Small intestine (tissue), 7 donors: ENCODE measurements around the gene RAD51C. TPM values are rescaled to one million over a fixed set of nuclear protein-coding genes. Genes with fewer than 3 reads are reported as not detected.
"Not testable (repeated sequence)": the region's sequence is repeated elsewhere in the genome, so short reads cannot be mapped to it uniquely, and the experiment has no call there.

Experiments
- DNase-seq, 2 donors: peaks; one replicate each; pipeline versions ENCODE4 v3.0.0 to v3.0.0-alpha.2; 2013
- FAIRE-seq: peaks from 2 replicates; lab custom pipeline; 2012; peaks lifted over from hg19 to GRCh38; lab: Jason Lieb, UNC
- H3K27ac ChIP-seq, 3 donors: one replicate each; pipeline ENCODE4 v1.5.1; 2013; ENCODE audit warnings: low read length in 2 of 3, mild to moderate bottlenecking in 2 of 3, control low read depth in 1 of 3, inconsistent platforms in 1 of 3, low read depth in 1 of 3, moderate library complexity in 1 of 3
- H3K27me3 ChIP-seq, 3 donors: one replicate each; pipeline ENCODE4 v1.6.1; 2013; ENCODE audit warnings: low read length in 3 of 3, inconsistent platforms in 1 of 3; ENCODE audit not compliant: control insufficient read depth in 3 of 3, insufficient read depth in 3 of 3
- H3K36me3 ChIP-seq, 3 donors: one replicate each; pipeline ENCODE4 v1.6.1; 2013; ENCODE audit warnings: low read length in 3 of 3, inconsistent platforms in 1 of 3, low read depth in 1 of 3, mild to moderate bottlenecking in 1 of 3, moderate library complexity in 1 of 3; ENCODE audit not compliant: control insufficient read depth in 3 of 3, insufficient read depth in 2 of 3
- H3K4me1 ChIP-seq, 3 donors: one replicate each; pipeline ENCODE4 v1.6.1; 2013; ENCODE audit warnings: low read length in 2 of 3, inconsistent platforms in 1 of 3, low read depth in 1 of 3, mild to moderate bottlenecking in 1 of 3, moderate library complexity in 1 of 3; ENCODE audit not compliant: control insufficient read depth in 3 of 3, insufficient read depth in 2 of 3
- H3K4me3 ChIP-seq, 3 donors: one replicate each; pipeline ENCODE4 v1.5.1; 2013; ENCODE audit warnings: low read length in 3 of 3, control low read depth in 1 of 3, inconsistent platforms in 1 of 3, low read depth in 1 of 3, mild to moderate bottlenecking in 1 of 3, moderate library complexity in 1 of 3
- H3K9me3 ChIP-seq, 2 donors: one replicate each; pipeline ENCODE4 v1.6.1; 2013; ENCODE audit warnings: low read depth in 1 of 2, low read length in 1 of 2; ENCODE audit not compliant: control insufficient read depth in 2 of 2, insufficient read depth in 1 of 2
- WGBS, 3 donors: extraction: QIAGEN DNeasy Blood & Tissue Kit; methylation state at CpG; one replicate each; pipeline ENCODE4 v1.1.7; 2013; 5-methylcytosine and 5-hydroxymethylcytosine counted together
- polyA plus RNA-seq, 4 donors: library from polyadenylated mRNA; stranded (reverse) in 3 of 4; unstranded in 1 of 4; fragments of 200-250 nt in 3 of 4; fragments of 120-200 nt in 1 of 4; gene quantifications; one replicate each; pipeline versions ENCODE4 v1.2.1 to v1.2.3, GENCODE V29; 2013
- donor health status: healthy with polysubstance abuse.
- donor health status: control.
- donor health status: control.
- donor health status: Bipolar disorder and iron deficiency.
- donor health status: healthy.

RAD51C gene
- polyA plus RNA-seq, 4 donors, result 6.9 to 19.1 (median 13.5) TPM

DNA sequence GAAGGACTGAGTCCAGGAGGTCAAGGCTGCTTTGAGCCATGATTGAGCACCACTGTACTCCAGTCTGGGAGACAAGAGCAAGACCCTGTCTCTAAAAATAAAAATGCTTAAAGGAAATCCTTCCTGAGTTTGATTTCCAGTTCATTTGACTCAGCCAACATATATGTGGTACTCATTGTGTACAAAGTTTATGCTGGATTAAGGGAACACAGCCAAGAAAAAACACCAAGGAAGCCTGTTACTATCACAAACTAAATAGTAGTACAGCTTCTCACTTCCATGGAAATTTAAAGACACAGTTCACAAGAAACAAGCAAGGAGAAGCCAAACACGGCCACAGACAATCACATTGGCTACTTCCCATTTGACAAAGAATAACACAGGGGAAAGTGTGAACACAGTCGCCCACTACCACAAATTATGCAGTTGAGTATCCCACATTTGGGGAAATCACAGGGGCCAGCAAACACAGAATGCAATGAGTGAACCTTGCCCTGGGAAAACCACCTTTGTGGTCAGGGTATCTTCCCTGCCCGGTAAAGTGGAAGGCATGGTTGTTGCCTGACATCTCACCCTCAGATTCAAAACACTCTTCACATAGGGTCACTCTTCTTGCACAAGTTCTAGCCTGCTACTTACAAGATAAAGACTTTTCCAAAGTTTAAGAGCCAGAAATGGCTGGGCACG, 15.1 kb upstream of the RAD51C start:
- no peak for DNase-seq
- Histone ChIP-seq H3K27me3 (peaks cover 0 to 2% (median 0%) of the 10 kb centered on the region in 3 donors), H3K4me3 (no peak overlapping the region), H3K9me3 (no peaks in the 10 kb centered on the region), H3K4me1 (no peaks in the 10 kb centered on the region), H3K27ac (no peak overlapping the region), H3K36me3 (no peaks in the 10 kb centered on the region)
- FAIRE-seq, result no peak
- WGBS, 3 donors, result 66 to 72% (median 68%) methylated on average over 4 of the region's 4 CpGs

DNA sequence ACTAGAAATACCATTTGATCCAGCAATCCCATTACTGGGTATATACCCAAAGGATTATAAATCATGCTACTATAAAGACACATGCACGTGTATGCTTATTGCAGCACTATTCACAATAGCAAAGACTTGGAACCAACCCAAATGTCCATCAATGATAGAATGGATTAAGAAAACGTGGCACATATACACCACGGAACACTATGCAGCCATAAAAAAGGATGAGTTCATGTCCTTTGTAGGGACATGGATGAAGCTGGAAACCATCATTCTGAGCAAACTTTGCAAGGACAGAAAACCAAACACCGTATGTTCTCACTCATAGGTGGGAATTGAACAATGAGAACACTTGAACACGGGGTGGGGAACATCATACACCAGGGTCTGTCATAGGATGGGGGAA, 14.1 kb upstream of the RAD51C start:
- not testable (repeated sequence) for H3K27me3 ChIP-seq, FAIRE-seq, DNase-seq, H3K4me3 ChIP-seq, H3K36me3 ChIP-seq, H3K4me1 ChIP-seq, H3K27ac ChIP-seq, H3K9me3 ChIP-seq
- WGBS, 3 donors, result 79 to 90% (median 90%) methylated on average over 5 of the region's 5 CpGs

DNA sequence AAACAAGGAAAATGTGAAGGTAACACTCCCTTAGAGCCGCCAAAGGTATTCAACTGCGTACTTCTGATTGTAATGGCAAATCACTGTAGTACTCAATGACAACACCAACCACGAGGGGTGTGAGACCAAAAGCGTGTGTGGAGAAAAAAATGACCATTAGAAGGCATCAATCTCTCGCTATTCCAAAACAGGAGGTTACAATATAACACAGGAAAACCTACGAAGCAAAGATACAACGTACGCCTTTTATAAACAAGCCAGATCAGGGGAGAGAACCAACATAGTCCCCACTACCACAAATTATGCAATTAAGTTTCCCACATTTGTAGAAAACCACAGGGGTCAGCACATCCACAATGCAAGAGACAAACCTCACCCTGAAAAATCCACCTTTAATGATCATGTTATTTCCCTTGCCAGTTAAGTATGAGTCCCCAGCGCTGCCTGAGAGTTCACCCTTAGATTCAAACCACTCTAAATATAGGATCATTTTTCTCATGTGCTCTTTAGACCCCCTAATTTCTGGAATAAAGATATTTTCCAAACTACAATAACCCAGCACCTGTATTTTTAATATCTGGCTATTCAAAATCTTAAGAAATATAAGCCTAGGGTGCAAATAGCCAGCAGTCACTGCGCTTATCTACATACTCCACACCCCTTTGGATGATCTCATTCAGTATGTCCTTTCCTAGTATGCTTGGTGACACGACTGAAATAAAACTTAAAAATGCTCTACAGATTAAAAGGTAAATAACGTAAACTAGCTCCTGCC, 13.0 kb upstream of the RAD51C start:
- H3K27ac ChIP-seq, result no peak overlapping the region
- 47 to 59% (median 56%) methylated on average over 12 of the region's 12 CpGs for WGBS, 3 donors
- no peak for FAIRE-seq

DNA sequence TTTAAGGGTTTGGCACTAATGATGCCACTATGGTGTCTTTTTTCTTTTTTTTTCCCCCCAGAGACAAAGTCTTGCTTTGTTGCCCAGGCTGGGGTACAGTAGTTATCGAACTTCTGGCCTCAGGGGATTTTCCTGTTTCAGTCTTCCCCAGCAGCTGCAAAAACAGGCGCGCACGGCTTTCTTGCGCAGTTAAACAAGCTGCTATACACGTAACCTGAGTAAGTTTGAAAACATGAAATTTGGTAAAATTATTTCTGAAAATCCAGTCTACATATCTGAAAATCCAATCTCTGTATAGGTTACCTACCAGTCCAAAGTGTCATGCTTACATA, 12.4 kb upstream of the RAD51C start:
- FAIRE-seq, result no peak
- peaks cover 0 to 2% (median 0%) of the 10 kb centered on the region in 3 donors for H3K27me3 ChIP-seq
- no peak overlapping the region for H3K4me3 ChIP-seq
- no peak for DNase-seq
- no peak overlapping the region for H3K27ac ChIP-seq
- no peaks in the 10 kb centered on the region for H3K4me1 ChIP-seq
- no peaks in the 10 kb centered on the region for H3K9me3 ChIP-seq
- H3K36me3 ChIP-seq, result no peaks in the 10 kb centered on the region
- whole genome bisulfite sequencing, 3 donors, result 83 to 94% (median 87%) methylated on average over 6 of the region's 6 CpGs

More for the DNA sequence above, 13.0 kb upstream of the RAD51C start:
- Histone ChIP-seq H3K9me3 (no peaks in the 10 kb centered on the region), H3K27me3 (peaks cover 0 to 2% (median 0%) of the 10 kb centered on the region in 3 donors), H3K4me1 (no peaks in the 10 kb centered on the region), H3K36me3 (no peaks in the 10 kb centered on the region), H3K4me3 (no peak overlapping the region)
- no peak for DNase-seq

DNA sequence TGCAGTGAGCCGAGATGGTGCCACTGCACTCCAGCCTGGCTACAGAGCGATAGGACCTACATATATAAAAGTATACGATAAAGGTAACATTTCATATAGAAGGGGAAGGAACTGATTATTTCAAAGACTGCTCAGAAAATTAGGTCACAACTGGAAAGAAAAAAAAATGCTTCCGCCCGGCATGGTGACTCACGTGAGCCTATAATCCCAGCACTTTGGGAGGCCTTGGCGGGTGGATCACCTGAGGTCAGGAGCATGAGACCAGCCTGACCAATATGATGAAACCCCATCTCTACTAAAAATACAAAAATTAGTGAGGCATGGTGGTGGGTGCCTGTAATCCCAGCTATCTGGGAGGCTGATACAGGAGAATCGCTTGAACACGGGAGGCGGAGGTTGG, 8.4 kb upstream of the RAD51C start:
- no peak for FAIRE-seq
- WGBS, 3 donors, result 80 to 94% (median 83%) methylated on average over 10 of the region's 10 CpGs

DNA sequence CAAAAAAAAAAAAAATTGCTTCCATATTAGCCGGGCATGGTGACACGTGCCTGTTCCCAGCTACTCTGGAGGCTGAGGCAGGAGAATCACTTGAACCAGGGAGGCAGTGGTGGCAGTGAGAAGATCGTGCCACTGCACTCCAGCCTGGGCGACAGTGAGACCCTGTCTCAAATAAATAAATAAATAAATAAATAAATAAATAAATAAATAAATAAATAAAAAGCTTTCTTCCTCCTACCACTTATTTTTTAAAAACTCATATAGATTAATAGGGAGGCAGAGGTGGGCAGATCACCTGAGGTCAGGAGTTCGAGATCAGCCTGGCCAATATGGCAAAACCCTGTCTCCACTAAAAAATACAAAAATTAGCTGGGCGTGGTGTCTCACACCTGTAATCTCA, 7.9 kb upstream of the RAD51C start:
- 87 to 92% (median 91%) methylated on average over 6 of the region's 6 CpGs for WGBS, 3 donors
- DNase-seq, FAIRE-seq, H3K27me3 ChIP-seq, H3K27ac ChIP-seq, H3K4me1 ChIP-seq, H3K9me3 ChIP-seq, H3K4me3 ChIP-seq, H3K36me3 ChIP-seq: not testable (repeated sequence)

More for the DNA sequence above, 8.4 kb upstream of the RAD51C start:
- H3K4me3 ChIP-seq, result no peak overlapping the region
- DNase-seq, result no peak
- no peaks in the 10 kb centered on the region for H3K36me3 ChIP-seq
- peaks cover 0 to 2% (median 0%) of the 10 kb centered on the region in 3 donors for H3K27me3 ChIP-seq
- H3K4me1 ChIP-seq, result no peaks in the 10 kb centered on the region
- no peak overlapping the region for H3K27ac ChIP-seq
- H3K9me3 ChIP-seq, result no peaks in the 10 kb centered on the region

DNA sequence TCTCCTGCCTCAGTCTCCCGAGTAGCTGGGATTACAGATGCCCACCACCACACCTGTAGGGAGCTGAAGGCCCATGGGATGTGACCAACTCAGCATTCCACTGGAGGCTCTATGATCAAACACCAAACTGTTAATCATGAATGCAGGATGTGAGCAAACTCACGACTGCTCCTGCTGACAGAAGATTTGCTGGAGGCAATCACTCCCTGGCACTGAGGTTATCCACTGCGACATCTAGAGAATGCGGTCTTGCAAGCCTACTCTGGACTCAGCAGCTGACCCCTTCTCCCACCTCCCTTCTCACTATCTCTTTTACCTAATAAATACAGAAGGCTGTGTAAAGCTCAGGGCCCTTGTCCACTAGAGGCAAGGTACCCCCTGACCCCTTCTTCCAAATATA, 5.4 kb upstream of the RAD51C start:
- FAIRE-seq, result no peak
- Histone ChIP-seq H3K4me3 (no peak overlapping the region), H3K9me3 (peaks cover 0 to 4% of the 10 kb centered on the region in 2 donors), H3K27me3 (peaks cover 0 to 2% (median 0%) of the 10 kb centered on the region in 3 donors), H3K4me1 (peaks cover 0 to under 1% (median 0%) of the 10 kb centered on the region in 3 donors), H3K36me3 (no peaks in the 10 kb centered on the region), H3K27ac (no peak overlapping the region)
- WGBS, 3 donors, result 65 to 71% (median 68%) methylated on average over 4 of the region's 4 CpGs
- DNase-seq, result no peak

DNA sequence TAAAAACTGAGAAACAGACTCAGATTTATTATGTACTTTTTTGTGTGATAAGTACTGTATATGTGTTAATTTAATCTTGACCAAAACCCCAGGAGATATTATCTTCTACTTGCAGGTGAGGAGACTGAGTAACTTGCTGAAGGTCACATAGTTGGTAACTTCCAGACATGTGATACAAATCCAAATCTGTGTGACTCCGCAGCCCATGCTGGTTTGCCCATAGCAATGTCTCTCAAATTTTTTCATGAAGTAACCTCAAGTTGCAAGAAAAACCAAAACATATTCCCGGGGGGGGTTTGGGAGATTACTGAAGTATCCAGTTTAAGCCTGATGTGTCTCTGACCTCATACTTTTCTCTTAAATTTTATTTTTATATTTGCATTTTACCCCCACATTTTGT, 3.9 kb upstream of the RAD51C start:
- H3K4me3 ChIP-seq, result no peak overlapping the region
- 93 to 96% (median 94%) methylated on average over 2 of the region's 2 CpGs for WGBS, 3 donors
- no peaks in the 10 kb centered on the region for H3K36me3 ChIP-seq
- H3K9me3 ChIP-seq, result peaks cover 0 to 6% of the 10 kb centered on the region in 2 donors
- no peak overlapping the region for H3K27ac ChIP-seq
- DNase-seq, result no peak
- no peak for FAIRE-seq
- H3K27me3 ChIP-seq, result peaks cover 0 to 2% (median 0%) of the 10 kb centered on the region in 3 donors
- peaks cover 0 to 7% (median 3%) of the 10 kb centered on the region in 3 donors for H3K4me1 ChIP-seq
